ENCODE results near the gene TES.

The TES gene

DNA sequence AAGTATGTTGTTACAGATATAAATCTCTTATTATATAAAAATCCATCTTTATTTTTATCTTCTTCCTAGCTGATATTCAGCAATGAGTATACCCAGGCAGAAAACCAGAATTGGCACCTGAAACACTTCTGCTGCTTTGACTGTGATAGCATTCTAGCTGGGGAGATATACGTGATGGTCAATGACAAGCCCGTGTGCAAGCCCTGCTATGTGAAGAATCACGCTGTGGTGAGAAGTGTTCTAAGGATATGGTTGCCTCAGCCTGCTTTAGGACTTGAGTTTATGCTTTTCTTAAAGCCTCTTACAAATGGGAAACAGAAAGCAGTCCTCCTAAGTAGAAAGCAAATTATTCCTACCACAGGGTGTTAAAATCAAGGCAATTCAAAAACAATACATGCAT lies 41.9 kb downstream of the TES start:
- no peak for DNase-seq

DNA sequence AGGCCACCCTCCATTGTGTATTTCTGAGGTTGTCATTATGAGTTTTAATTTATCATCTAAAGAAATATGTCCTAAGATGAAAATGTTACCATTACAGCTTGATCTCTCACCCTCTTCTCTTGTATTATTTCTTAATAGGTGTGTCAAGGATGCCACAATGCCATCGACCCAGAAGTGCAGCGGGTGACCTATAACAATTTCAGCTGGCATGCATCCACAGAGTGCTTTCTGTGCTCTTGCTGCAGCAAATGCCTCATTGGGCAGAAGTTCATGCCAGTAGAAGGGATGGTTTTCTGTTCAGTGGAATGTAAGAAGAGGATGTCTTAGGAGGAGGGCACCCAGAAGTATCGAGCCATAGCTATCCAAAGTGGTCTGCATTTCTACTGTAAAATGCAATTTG lies 46.8 kb downstream of the TES start:
- DNase-seq = no peak

DNA sequence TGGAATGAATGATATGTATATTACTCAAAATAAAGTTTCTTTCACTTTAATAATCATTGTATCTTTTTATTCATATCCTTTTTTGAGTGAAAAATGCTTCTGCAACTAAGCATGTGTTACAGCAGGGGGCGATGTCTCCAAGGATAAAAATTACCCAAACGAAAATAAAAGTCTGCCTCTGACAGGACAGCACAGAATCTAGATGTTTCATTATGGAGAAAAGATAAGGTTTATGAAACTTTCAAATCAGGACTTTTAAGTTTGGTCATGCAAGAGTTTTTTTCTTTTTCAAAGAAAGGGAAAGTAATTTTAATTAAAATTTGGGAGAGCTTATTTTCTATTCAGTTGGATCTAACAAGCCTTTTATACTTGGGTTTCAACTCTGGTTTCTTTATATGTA lies 48.4 kb downstream of the TES start:
- peak in 1 of 2 experiments; percentile 1 for DNase-seq

DNA sequence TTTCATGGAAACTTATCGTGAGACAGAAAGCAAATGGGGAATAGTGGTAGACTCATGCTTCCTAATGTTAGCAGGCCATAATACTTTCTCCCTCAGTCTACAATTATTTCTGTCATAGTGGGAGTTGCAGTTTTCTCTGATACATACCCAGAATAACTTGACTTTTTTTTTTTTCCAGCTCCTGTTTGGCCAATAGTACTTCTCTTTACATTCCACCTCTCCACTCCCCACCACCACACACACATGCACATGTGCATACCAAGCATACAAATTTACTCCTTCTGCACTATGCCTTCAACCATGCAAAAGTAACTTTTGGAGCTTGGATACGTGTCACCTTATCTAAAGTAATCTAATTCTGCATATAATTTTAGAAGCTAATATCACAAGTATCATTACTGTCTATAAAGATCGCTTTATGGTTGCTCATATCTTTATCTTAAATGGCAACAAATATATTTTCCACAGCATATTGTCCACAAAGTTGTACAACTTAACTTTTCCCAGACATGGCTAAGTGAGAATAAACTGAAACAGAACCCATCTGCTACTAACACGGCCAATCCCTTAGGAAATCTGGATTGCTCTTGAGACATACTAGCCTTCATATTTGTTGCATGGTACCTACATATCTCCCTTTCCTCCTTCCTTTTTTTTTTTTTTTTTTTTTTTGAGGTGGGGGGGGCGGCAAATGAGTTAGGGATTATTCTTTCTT lies 49.0 kb downstream of the TES start:
- DNase-seq = no peak

DNA sequence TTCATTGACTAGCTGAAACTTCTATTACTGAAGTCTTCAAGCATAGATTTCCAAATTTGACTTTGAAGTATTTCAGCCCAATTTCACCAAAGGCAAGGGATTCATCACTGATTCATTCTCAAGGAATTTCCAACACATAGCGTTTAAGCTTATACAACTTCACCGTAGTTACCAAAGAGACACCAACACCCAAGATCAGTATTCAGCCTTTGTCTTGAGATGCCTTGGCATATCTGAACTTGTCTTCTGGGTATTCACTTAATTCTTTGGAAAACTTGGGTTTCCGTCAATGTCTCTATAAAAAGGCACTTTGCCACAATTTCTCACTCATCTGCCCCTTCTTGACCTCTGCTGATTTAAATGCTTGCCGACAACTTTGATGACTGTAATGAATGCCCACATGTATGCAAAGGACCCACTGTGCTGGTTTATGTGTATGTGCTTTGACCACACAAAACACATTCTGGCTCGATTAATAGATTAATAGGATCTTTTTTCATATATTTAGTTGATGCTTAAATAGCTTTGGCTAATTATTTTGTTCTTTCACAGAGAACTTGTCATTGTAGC lies 49.6 kb downstream of the TES start:
- DNase-seq = no peak

DNA sequence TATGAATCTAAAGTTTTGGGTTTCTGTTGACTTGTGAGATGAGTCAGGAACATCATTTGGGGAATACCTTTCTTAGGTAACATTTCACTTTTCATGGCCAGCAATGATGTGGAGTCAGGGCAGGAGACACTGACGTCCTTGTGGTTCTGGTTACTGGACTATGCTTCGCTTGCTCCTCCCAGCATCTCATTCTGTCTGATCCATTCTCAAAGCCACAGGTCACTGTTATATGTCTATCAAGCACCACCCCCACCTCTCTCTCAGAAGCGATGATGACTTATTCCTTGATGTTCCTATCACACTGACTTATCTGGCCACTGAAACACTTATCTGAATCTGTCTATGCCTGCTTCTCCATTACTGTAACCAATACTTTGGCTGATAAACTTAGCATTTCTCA lies 51.6 kb downstream of the TES start:
- no peak for DNase-seq

DNA sequence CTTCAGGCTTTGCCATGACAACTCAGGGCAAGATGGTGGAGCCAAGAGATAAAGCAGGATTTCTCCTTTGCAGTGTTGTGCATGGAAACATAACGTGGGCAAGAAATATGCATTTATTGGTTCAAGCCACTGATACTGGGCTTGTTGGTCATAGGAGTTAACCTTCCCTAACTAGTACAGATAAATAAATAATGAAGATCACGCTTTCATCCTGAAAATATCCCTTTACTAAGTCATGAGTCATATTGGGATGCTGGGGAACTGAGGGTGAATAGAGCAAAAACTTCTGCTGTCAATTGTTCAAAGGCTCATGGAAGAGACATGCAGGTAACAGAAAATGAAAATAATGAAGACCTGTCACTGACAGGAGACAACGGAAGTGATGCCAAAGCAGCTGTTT lies 55.5 kb downstream of the TES start:
- no peak for DNase-seq

DNA sequence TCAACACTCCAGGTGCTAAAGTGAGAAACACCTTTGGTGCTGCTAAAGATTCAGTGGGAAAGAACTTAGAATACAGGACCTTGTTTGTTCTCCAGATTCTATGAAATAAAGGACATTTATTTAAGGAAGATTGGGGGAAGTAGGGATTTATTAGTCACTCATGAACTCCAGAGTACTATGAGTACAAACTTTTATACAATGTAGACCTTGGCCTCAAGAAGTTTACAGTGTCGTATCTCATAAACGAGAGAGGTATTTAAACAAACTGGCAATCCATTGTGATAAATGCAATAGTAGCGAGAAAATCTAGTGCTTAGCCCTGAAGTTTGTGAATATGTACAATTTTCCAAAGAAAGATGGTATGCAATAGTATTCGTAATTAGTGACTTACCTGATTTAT lies 59.1 kb downstream of the TES start:
- no peak for DNase-seq

DNA sequence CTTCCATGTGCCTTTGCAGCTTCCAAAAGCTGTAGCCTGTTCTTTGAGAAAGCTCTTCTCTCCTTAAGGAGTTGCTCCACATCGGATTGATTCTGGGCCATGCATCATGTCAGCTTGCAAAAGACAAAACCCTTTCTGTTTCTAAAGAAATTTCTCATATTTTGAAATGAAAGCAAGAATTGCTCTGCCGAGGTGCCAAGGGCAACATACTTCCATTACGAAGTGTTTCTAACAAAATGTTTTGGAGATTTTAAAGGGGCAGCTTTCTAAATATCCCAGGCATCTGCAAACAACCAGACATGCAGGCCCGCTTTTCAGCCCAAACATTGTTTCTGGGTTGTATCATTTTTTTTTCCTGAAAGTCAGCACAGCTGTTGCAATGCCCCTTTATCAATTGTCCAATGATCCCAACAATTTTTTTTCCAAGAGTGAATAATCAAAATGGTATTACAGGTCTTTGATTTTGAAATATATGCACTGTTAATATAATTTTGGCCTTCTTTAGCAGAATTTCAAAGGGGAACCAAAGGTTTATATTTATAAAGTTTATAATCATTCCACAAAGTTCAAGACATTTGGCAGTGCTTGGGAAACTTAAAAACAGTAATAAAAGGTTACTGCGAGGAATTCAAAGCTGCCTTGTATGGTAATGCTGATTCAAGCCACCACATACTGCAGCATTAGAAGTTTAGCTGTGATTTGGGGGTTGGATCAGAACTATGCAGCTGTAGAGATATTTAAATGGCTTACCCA lies 61.0 kb downstream of the TES start:
- no peak for DNase-seq

DNA sequence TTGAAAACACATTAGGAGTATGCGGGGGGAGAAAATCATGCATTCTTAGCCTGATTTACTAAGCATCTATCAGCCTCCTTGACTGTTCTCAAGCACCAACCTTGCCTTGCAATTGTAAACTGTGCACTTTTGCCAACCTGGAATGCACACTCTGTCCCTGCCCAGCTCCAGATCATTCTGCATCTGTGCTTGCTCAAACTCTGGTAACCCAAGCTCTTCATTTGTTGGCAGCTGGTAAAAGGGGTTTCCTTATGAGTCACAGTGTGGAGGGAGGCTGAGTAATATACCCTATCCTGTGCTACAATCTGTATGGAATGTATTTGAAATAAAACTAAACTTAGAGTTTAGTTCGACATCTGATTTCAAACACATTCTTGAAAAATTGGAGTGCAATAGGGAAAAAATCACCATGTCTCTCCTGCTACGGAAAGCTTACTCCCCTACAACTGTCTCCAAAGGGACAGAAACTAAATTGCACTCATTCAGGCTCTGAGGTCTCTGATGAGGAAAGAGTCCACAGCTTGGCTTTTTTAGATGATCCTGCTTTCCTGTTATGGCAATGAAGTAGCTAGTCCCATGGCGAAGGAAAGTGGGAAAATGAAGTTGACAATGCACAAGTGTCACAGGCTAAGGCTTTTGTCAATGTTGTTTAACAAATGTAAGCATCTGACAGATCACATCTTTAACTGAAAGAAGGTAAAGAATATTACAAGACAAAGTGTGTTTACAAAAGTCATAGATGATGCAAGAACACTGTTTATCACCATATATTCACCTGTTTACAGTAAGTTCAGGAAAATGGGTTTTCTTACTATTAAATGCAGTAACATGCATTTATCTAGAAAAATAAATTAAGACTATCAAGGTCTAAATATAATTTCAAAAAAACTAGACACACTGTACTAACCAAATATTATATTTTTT lies 61.9 kb downstream of the TES start:
- DNase-seq = no peak

DNA sequence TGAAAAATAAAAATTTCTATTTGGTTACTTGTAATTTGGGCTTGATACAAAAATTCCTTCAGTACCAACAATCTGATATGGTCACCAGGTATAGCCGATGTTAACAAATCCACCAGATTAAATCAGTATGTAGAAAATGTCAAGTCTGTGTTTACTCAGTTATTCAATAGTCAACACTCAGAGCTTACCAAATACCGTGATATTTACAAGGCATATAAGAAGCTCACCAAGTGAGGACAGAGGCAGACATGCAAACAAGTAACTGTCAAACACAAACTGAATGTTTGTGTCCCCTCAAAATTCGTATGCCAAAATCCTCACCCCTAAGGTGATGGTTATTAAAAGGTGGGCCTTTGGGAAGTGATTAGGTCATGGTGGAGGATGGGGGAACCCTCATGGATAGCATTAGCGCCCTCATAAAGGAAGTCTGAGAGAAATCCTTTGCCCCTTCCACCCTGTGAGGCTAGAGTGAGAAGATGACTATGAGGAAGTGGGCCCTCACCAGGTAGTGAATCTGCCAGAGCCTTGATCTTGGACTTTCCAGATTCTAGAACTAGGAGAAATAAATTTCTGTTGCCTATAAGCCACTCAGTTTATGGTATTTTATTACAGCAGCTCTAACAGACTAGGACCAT lies 63.1 kb downstream of the TES start:
- no peak for DNase-seq

DNA sequence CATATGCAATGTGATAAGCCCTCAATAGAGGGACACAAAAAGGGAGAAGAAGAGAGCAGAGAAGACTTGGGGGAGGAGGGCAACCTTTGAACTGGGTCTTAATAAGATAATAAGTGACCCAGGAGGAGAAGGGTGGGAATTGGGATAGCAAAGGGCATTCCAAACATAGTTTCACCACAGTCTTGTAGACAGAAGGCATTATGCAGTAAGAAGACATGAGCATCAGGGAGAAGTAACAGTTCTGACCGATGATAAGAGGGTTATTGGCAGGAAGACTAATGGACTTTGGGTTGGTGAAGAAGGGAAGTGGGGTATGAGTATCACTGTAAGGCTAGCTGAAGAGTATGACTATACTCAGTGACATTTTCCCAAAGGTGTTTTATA lies 63.6 kb downstream of the TES start:
- no peak for DNase-seq

DNA sequence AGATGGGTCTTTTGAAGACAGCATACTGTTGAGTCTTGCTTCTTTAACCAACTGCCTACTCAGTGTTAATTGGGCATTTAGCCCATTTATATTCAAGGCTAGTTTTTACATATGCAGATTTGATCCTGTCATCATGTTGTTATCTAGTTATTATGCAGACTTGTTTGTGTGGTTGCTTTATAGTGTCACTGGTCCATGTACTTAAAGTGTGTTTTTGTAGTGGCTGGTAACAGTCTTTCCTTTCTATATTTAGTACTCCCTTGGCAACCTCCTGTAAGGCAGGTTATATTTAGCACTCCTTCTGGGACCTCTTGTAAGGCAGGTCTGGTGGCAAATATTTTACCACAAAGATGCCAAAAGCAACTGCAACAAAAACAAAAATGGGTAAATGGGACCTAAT lies 66.7 kb downstream of the TES start:
- no peak for DNase-seq

DNA sequence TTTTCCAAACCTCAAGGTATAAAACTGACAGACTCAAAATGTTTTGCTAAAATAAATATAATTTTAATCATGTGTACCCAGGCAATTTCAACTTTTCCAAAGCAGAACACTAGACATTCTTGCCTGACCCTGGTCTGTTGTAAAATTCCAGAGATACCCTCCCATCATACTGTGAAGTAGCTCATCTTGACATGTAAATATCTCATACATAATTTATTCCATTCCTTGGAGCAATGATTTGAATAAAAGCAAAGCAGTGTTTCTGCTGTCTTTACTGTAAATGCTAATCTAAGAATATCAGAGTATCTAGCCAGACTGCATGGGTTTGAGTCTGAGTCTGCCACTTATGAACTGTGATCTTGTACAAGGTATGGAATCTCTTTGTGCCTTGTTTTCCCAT lies 68.9 kb downstream of the TES start:
- no peak for DNase-seq

DNA sequence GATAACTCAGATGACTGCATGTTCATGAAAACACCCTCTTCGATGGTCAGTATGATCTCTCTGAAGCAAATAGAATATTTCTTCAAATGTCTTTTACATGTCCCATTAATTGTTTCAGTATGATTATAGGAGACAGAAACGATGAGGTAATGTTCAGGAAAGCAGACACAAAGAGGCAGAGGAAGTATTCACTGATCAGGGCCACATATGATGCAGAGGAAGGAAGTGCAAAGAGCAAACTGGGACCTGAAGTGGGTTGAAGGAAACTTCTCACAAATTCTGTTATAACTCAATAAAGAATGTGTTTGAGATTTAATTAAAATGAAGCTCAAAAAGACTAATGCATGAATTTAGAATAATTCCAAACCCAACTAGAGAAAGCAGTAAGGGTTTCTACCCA lies 70.5 kb downstream of the TES start:
- no peak for DNase-seq

DNA sequence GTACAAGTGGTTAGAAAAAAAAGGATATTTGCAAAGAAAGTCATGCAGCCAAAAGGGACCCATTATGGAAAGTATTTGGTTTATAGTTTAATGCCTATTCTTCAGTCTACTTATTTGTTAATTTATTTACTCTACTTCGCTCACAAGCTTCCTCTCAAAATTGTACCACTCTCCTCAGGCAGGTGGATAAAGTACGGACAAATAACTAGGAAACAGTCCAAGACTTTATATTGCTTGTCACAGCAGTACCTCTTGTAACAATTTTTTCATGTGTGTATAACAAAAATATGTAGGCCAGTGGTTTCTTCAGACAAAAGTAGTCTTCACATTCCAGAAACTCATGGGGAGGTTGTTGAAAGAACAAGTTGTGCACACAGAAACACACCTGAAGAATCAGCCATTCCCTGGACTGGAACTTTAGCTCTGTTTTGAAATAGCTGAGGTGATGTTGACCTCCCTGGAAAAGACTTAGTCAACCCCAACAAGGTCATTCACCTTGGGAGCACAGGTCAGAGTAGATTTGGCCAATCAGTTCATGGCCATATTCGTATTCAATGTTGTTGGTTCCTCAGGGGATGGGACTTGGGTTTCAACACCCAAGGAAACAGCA lies 73.4 kb downstream of the TES start:
- no peak for DNase-seq

DNA sequence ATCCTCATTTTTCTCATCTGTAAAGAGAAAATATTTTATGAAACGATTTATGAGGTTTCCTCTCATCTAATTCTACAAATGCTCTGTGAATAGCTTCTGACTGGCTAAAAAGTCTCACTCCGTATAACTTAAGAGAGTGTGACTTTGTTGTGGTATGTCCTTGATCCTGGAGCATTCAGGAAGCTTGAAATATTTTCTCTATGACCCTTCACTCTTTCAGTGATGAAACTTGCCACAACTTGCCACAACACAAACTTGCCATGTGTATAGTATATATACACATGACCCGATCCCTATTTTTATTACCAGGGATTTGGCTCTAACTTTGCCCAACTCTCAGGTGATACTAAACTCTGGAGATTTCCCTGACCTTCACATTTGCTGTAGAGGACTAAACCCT lies 74.1 kb downstream of the TES start:
- no peak for DNase-seq

DNA sequence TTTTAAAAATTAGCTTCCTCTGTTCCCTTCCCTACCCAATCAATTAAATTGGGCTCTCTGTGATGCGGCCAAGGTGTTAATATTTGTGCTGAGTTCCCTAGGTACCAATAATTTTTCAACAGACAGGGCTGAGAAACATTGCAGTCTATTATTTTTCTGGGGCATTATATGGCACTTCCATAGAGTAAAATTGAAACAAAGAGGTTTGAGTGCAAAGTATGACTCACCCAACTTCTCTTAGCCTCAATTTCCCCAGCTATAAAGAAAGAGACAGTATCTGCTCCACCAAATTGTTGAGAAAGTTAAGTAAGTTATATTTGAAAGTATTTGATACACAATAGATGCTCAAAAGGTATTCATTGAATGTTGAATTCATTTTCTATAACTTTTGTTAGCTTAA lies 74.9 kb downstream of the TES start:
- no peak for DNase-seq

DNA sequence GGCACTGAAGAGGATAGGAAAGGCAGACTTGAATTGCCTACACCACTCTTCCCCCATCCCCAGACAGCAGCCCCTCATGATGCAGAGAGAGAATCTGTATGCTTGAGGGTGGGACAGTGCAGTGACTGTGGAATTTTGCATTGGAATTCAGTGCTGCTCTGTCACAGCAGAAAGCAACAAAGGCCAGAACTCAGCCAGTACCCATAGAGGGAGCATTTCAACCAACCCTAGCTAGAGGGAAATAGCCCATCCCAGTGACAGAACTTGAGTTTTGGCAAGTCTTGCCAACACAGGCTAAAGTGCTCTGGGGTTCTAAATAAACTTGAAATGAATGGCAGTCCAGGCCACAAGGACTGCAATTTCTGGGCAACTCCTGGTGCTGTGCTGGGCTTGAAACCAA lies 80.4 kb downstream of the TES start:
- no peak for DNase-seq

DNA sequence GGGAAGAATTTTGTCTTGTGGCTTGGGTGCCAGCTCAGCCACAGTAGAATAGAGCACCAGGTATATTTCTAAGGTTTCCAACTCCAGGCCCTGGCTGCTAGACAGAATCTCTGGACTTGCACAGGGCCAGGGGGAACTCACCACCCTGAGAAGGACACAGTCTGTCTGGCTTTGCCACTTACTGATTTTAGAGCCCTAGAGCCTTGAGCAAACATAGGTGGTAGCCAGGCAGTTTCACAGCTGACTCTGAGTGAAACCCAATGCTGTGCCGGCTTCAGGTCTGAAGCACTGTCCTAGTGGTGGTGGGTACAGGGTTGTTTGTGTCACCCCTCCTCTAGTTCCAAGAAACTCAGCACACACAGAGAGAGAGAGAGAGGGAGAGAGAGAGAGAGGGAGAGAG lies 81.6 kb downstream of the TES start:
- no peak for DNase-seq

DNA sequence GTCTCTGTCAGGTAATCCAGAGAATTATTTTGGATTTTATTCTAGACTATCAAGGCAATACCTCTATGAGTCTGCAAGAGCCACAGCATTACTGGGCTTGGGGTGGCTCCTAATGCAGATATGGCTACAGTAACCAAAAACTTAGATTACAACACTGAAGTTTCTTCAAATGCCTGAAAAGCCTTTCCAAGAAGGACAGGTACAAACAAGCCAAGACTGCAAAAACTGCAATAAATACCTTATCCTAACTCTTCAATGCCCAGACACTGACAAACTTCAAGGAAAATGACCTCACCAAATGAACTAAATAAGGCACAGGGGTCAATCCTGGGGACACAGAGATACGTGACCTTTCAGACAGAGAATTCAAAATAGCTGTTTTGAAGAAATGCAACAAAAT lies 82.0 kb downstream of the TES start:
- no peak for DNase-seq

DNA sequence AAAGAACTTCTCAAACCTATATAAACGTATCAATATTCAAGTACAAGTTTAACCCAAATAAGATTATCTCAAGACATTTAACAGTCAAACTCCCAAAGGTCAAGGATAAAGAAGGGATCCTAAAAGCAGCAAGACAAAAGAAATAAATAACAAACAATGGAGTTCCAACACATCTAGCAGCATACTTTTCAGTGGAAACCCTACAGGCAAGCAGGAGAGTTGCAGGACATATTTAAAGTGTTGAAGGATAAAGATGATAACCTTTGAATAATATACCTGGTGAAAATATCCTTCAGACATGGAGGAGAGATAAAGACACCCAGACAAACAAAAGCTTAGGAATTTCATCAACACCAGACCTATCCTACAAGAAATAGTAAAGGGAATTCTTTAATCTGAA lies 82.8 kb downstream of the TES start:
- DNase-seq = no peak

DNA sequence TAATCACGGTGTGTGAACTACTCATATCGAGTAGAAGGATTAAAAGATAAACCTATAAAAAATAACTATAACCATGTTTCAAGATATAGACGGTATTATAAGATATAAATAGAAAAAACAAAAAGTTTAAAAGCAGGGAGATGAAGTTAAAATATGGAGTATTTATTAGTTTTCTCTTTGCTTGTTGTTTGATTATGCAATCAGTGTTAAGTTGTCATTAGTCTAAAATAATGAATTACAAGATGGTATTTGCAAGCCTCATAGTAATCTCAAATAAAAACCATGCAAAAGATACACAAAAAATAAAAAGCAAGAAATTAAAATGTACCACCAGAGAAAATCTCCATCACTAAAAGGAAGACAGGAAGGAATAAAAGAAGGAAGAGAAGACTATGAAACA lies 83.3 kb downstream of the TES start:
- no peak for DNase-seq

Measured in activated CD4-positive, alpha-beta T cell treated with anti-CD3 and anti-CD28 coated beads, Interleukin-2, amount 50 U/mL, for 4 hours (primary cell).